ENCODE measurements around the gene STX3.

- no peak for TF ChIP-seq REST (IDR thresholded peaks at IDR 0.05; ENCODE audit: low read depth)
- no peak for TF ChIP-seq SP1 (IDR thresholded peaks at IDR 0.05; ENCODE audit: low read depth)
- TF ChIP-seq CTCF (IDR thresholded peaks at IDR 0.05 in 2 of 3, conservative IDR thresholded peaks at IDR 0.05 in 1 of 3; ENCODE audit: borderline replicate concordance in 1 of 3, insufficient read depth in 1 of 3, low read depth in 2 of 3, low read length in 2 of 3) = no peak
These were observed 94.0 kb downstream of the STX3 start for GRCh38 chr11:59849129-59849528.
